Astrocyte of the hippocampus (primary cell): Measurements from ENCODE around the gene COL9A1.
"Not testable (repeated sequence)": the region's sequence is repeated elsewhere in the genome, so short reads cannot be mapped to it uniquely, and the experiment has no call there.

Experiments
- DNase-seq: peaks from one replicate; pipeline ENCODE4 v3.0.0; 2011; ENCODE audit warnings: low read depth, low spot score

Gene COL9A1

DNA sequence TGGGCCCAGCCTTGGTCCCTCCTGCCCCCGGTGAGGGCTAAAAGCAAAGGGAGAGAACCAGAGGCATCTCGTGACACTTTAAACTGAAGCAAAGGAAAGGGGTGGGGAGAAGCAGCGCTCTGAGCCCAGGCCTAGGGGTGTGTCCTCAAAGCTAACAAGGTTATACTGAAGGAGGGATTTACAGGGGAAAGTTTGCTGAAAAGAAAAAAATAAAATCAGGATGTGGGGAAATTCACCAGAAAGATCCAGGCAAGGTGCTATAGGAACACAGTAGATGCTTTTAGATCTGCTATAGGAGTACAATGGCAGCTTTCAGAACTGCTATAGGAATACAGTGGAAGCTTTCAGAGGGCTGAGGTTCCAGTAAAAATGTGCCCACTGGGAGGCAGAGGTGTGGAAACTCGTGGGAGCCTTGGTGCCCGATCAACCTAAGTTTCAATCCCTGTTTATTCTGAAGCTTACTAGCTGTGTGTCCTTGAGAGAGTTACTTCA is at the start of gene COL9A1:
Gene COL9A1, minus strand, starts transcription at position 51 of the 492 bp plus-strand sequence. CDS start 160 bp downstream, outside the sequence.
- no peak for DNase-seq

DNA sequence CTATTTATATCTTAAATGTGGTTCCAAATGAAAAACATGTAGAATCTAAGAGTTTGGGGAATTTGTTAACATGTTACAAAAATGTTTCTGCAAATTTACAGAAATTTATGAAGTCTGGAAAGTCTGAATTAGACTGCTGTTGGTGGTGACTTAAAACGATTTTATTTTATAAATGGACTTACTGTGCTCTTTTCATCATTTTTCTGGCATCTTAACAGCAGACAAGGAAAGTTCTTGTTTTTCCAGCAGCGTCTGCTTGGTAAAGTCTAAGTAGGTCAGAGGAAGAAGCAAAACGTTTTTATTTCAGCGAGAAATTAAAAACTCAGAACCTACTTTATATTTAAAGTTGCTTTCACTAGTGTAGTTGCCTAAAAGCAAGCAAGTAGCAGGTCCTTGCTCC is 48.6 kb upstream of the COL9A1 start:
- no peak for DNase-seq

DNA sequence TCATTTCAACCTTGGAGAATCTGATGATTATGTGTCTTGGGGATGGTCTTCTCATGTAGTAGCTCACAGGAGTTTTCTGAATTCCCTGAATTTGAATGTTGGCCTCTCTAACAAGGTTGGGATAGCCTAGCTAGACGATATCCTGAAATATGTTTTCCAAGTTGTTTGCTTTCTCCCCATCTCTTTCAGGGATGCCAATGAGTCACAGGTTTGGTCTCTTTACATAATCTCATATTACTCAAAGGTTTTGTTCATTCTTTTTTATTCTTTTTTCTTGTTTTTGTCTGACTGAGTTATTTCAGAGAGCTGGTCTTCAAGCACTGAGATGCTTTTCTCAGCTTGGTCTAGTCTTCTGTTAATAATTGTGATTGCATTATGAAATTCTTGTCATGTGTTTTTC is 42.7 kb upstream of the COL9A1 start:
- DNase-seq = no peak

DNA sequence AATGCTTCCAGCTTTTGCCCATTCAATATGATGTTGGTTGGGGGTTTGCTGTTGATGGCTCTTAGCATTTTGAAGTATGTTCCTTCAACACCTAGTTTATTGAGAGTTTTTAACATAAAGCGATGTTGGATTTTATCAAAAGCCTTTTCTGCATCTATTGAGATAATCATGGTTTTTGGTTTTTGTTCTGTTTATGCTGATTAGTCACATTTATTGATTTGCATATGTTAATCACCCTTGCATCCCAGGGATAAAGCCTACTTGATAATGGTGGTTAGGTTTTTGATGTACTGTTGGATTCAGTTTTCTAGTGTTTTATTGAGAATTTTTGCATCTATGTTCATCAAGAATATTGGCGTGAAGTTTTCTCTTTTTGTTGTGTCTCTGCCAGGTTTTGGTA is 40.4 kb upstream of the COL9A1 start:
- DNase-seq = no peak

GRCh38 chr6:70339810-70340209 is 36.9 kb upstream of the COL9A1 start:
- not testable (repeated sequence) for DNase-seq

- no peak for DNase-seq
Observed at GRCh38 chr6:70338775-70339174, 35.9 kb upstream of the COL9A1 start.

DNA sequence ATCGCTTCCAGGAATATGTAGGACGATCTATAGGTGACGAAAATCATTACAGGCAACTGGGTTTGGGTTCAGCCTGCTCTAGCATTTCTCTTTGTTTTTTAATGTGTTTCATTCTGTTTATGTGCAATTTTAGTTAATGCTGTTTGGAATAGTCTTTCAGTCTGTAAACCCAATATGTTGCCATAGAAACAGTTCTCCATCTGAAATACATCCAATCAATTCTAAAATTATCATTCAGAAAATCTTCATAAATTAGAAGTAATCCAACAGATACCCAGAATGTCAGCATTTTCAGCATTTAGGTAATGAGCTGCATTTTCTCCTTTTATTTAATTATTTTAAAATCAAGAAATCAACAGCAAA is 34.8 kb upstream of the COL9A1 start:
- no peak for DNase-seq

GRCh38 chr6:70336996-70337742 is 34.3 kb upstream of the COL9A1 start:
- DNase-seq = no peak

DNA sequence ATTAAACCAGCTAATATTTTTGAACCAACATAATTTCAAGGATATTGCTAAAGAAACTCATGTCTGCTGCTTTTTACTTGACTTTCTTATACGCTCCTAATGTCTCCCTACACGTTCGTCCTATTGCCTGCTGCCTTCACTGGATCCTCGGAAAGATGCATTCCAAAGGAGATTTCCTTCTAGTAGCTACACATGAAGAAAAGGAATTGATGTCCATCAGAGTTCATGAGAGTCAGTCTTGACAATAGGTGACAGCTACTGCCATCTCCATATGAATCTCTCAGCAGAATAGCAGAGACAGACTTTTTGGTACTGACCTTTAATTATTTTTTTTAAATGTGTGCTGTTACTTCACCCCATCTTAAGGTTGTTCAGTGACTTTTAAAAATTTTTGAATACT is 24.2 kb upstream of the COL9A1 start:
- no peak for DNase-seq

DNA sequence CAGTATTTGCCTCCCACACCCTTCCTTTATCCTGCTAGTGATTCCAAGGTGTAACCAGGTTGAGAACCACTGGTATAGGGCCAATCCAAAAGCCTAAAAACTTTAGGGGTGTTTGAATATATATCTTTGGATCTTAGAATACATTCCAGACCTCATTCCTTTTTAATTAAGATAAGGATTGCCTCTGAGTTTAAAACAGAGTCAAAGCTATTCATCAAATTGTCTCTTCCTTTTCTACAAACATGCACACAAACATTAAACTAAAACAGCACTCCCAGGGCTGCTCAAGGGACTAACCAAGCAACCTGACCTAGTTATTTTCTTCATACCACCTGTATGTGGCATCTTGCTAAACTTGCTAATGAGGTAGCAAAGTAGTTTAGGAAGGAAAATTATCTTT is 22.1 kb upstream of the COL9A1 start:
- no peak for DNase-seq

- not testable (repeated sequence) for DNase-seq
Observed at GRCh38 chr6:70317799-70318198, 14.9 kb upstream of the COL9A1 start.

DNA sequence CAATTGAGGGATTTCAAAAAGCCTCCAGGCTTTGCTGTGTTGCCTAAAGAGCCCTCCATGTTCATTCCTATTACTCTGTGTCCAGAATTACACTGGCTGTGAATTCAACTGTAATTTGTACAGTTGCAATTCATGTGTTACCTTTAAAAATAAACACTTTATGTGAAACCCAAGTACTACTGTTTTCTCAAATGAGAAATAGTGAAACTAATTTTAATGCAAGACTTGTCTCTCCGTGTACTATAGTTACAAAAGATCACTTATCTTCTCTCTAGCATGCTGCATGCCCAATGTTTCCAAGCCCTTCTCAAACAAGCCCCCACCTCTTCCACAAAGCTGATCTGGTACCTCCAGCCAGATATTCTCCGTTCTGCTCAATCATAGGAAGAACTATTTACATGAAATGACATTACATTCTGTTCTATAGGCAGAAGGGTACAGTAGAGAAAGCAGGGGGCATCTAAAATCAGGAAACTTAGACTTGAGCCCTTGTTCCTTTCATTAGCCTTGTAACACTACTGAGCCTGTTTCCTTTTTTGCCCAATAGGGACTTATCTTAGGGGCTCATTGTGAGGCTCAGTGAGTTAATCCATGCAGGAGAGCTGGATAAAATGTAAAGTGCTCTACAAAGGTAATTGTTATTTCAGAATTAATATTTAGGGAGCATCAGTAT is 12.3 kb upstream of the COL9A1 start:
- DNase-seq = no peak

DNA sequence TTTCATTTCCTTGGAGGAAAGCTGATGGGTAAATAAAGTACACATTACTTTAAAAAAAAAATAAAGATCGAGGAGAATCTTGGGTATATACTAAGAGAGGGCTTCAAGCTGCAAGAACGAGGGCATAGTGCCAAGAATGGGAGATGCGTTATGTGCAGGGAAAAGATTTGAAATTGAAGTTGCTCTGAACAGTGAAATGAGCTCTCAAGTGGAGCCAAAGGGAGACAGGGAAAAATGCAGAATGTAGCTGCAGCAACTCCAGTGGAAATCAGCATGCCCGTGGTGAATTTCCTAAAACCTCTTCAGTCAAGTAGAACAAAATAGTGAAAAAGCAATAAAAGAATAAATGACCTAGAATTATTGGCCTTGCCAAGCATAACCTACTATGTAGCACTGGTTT is 11.4 kb upstream of the COL9A1 start:
- peak; percentile 2 for DNase-seq

DNA sequence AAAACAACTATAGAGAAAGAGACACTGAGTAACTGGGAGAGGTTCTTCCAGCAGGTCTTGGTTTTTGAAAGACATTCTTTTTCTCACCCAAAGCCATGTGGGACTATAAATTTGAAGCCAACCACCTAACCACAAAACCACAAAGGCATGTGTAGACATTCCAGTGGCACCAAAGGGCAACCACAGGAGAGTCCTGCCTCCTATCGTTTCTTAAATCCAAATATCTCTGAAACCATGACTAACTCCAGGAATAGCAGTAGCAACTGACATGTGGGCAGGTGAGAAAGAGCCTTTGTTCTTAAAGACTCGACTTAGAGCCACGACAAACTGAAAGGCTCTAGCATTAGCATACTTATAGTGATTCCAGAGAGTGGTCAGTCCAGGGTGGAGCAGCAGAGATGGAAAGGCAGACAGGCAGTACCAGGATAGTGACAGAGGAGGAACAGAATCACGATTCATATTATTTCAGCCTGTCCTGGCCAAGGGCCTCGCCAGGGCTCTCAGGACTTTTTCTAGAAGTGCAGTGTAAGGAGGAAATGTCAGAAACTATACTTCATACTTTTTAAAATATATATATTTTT is 9.4 kb upstream of the COL9A1 start:
- peak; percentile 96 for DNase-seq

DNA sequence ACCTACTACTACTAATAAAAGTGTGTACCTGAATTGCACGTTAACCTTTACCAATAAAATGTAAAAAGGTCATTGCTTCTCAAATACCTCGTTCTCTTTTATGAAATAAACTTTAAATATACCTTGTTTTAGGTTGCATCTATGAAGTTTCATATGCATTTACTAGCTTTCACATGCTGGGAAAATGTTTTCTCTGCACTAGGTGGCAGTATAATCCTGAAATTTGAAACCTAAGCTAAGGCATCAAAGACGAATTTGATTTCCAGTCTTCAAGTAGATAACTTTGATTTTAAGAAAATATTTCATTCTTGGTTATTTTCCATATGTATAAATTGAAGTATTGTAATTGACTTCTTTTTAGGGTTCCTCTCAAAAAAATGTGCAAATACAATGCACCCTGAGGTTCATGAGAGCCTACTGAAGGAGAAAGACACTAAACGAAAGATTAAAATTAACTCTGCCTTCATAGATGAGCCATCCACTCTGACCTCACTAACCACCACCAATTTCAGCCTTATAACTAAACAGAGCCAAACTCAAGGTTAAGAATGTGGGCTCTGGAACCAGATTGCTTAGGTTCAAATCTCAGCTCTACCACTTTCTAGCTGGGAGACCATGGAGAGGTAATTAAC is 7.3 kb upstream of the COL9A1 start:
- DNase-seq = peak; percentile 65

- DNase-seq = no peak
Observed at GRCh38 chr6:70309243-70309642, 6.4 kb upstream of the COL9A1 start.

- DNase-seq = not testable (repeated sequence)
Observed at GRCh38 chr6:70308142-70308541, 5.3 kb upstream of the COL9A1 start.

- no peak for DNase-seq
Observed at GRCh38 chr6:70307008-70307407, 4.1 kb upstream of the COL9A1 start.

- no peak for DNase-seq
Observed at GRCh38 chr6:70304616-70305015, 1.7 kb upstream of the COL9A1 start.

GRCh38 chr6:70299456-70299855 is 3.4 kb downstream of the COL9A1 start:
- peak; percentile 32 for DNase-seq

GRCh38 chr6:70298068-70298467 is 4.8 kb downstream of the COL9A1 start:
- no peak for DNase-seq

DNA sequence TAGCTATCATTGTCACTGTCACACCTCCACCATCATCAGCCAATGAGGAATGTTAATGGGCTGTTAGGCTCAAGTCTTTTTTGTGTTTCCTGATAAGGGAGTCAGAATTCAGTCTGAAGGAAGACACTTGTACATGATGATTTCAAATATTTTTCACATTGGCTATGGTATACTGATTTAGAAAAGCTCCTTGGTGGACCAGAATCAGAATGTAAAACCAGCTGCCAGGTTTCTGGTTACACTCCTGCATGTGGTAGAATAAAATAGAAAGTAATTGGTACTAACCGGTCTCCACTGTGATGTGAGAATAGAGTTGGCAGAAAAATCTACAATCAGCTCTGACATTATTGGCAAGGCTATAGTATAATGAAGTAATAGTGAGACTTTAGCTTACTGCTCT is 10.7 kb downstream of the COL9A1 start:
- no peak for DNase-seq
